Endothelial cell of umbilical vein (primary cell): ENCODE results near the gene HDAC4. TPM values are rescaled to one million over a fixed set of nuclear protein-coding genes. Genes with fewer than 3 reads are reported as not detected.

Experiments used
- BruUV-seq: library from RNA; stranded (reverse); fragments of 400-500 nt; replicated peaks from 2 replicates; lab custom pipeline; 2021; lab: Mats Ljungman, UMichigan
- CTCF ChIA-PET: fragments of 300-600, 350-600 bp; sonication (Branson Sonifier 250); formaldehyde crosslinking; loops from one replicate; lab custom pipeline; 2021; ENCODE audit warnings: antibody characterized with exemption, inconsistent platforms; lab: Charles Lee
- POLR2A ChIA-PET: fragments of 300-600, 350-600 bp; sonication (Branson Sonifier 250); formaldehyde crosslinking; loops from one replicate; lab custom pipeline; 2021; ENCODE audit warnings: antibody characterized with exemption, inconsistent platforms; lab: Charles Lee
- DNase-seq: peaks from one replicate; pipeline ENCODE4 v3.0.0-alpha.2; 2011; ENCODE audit warnings: low read depth, low spot score
- FAIRE-seq: peaks from 2 replicates; lab custom pipeline; 2011; peaks lifted over from hg19 to GRCh38; lab: Jason Lieb, UNC
- H2AFZ ChIP-seq: 2 replicates; pipeline ENCODE4 v1.6.0; 2012; ENCODE audit warnings: low read depth, low read length, control low read depth, inconsistent platforms
- H3K27ac ChIP-seq: 2 replicates; pipeline ENCODE4 v1.5.1; 2011; ENCODE audit warnings: low read depth, mild to moderate bottlenecking, control low read depth, low read length, moderate library complexity; ENCODE audit not compliant: insufficient read depth
- H3K27me3 ChIP-seq, 2 experiments: 2 replicates each; pipeline versions ENCODE4 v1.6.0 to v1.6.1; 2011; ENCODE audit warnings: low read length in 2 of 2, mixed read lengths in 1 of 2; ENCODE audit not compliant: control insufficient read depth in 2 of 2, insufficient read depth in 2 of 2
- H3K36me3 ChIP-seq, 2 experiments: 2 replicates in 1 of 2; 3 replicates in 1 of 2; pipeline ENCODE4 v1.5.1; 2011; ENCODE audit warnings: low read length in 2 of 2, mild to moderate bottlenecking in 1 of 2, moderate library complexity in 1 of 2; ENCODE audit not compliant: control insufficient read depth in 2 of 2, insufficient read depth in 2 of 2; ENCODE audit errors: extremely low read depth in 1 of 2
- H3K4me1 ChIP-seq: 3 replicates; pipeline ENCODE4 v1.5.1; 2011; ENCODE audit warnings: mild to moderate bottlenecking, low read length; ENCODE audit not compliant: control insufficient read depth, insufficient read depth; ENCODE audit errors: extremely low read depth
- H3K4me2 ChIP-seq: 2 replicates; pipeline ENCODE4 v1.6.1; 2011; ENCODE audit warnings: low read length, control low read depth, mixed read lengths; ENCODE audit not compliant: insufficient read depth
- H3K4me3 ChIP-seq, 3 experiments: fragments of 200-600 bp in 1 of 3; sonication (generic), shearing (Covaris generic) in 1 of 3; replicated peaks in 1 of 3; 2 replicates each; pipeline ENCODE4 v1.5.1; 2011 to 2016; ENCODE audit warnings: control low read depth in 3 of 3, low read length in 3 of 3, mild to moderate bottlenecking in 2 of 3, inconsistent platforms in 1 of 3, low read depth in 1 of 3, moderate library complexity in 1 of 3; ENCODE audit not compliant: insufficient read depth in 1 of 3
- H3K79me2 ChIP-seq: 2 replicates; pipeline ENCODE4 v1.6.0; 2012; ENCODE audit warnings: low read length, inconsistent platforms; ENCODE audit not compliant: control insufficient read depth, insufficient read depth
- H3K9ac ChIP-seq: replicated peaks from 2 replicates; pipeline ENCODE3; 2011; ENCODE audit warnings: low read length, control low read depth; ENCODE audit not compliant: insufficient read depth; ENCODE audit errors: extremely low read depth
- H3K9me1 ChIP-seq: replicated peaks from 3 replicates; pipeline ENCODE4 v1.6.0; 2011; ENCODE audit warnings: mild to moderate bottlenecking, low read length; ENCODE audit not compliant: control insufficient read depth, insufficient read depth; ENCODE audit errors: extremely low read depth
- H3K9me3 ChIP-seq: replicated peaks from 2 replicates; pipeline ENCODE4 v1.5.1; 2012; ENCODE audit warnings: low read length, inconsistent platforms; ENCODE audit not compliant: control insufficient read depth, insufficient read depth
- H4K20me1 ChIP-seq: replicated peaks from 2 replicates; pipeline ENCODE3; 2011; ENCODE audit warnings: mild to moderate bottlenecking, low read length; ENCODE audit not compliant: control insufficient read depth, insufficient read depth; ENCODE audit errors: extremely low read depth
- EZH2 ChIP-seq: IDR thresholded peaks from 2 replicates; pipeline ENCODE4 v1.6.1; 2012; ENCODE audit warnings: borderline replicate concordance, low read depth, mild to moderate bottlenecking, moderate library complexity, low read length, inconsistent platforms; ENCODE audit not compliant: severe bottlenecking
- FOS ChIP-seq: IDR thresholded peaks from 2 replicates; pipeline ENCODE4 v1.6.1; 2011; ENCODE audit warnings: mild to moderate bottlenecking, low read length, moderate library complexity, borderline replicate concordance; ENCODE audit not compliant: insufficient read depth
- GATA2 ChIP-seq: IDR thresholded peaks from 2 replicates; pipeline ENCODE4 v1.7.0; 2011; ENCODE audit warnings: low read depth, mild to moderate bottlenecking, moderate library complexity, mixed read lengths, low read length; ENCODE audit not compliant: insufficient read length, insufficient read depth
- JUN ChIP-seq: IDR thresholded peaks from 2 replicates; pipeline ENCODE4 v1.6.1; 2011; ENCODE audit warnings: borderline replicate concordance, low read depth; ENCODE audit not compliant: insufficient read length, insufficient read depth
- MAX ChIP-seq: IDR thresholded peaks from 2 replicates; pipeline ENCODE4 v1.6.1; 2011; ENCODE audit not compliant: insufficient read depth, insufficient read length
- MYC ChIP-seq: IDR thresholded peaks from one replicate; pipeline ENCODE4 v1.6.1; 2011; ENCODE audit warnings: mild to moderate bottlenecking, low read depth, low read length
- POLR2A ChIP-seq: IDR thresholded peaks from 2 replicates; pipeline ENCODE4 v1.6.1; 2012; ENCODE audit warnings: low read depth, mild to moderate bottlenecking, control low read depth, low read length
- POLR2AphosphoS5 ChIP-seq: IDR thresholded peaks from 2 replicates; pipeline ENCODE4 v1.6.1; 2012; ENCODE audit warnings: low read depth, mild to moderate bottlenecking, control low read depth, low read length, moderate library complexity; ENCODE audit not compliant: insufficient read depth
- dilution Hi-C: fragments of 300-500 bp; cut with MboI; formaldehyde crosslinking; loops from one replicate; pipeline ENCODE4 v1.15.0; 2019; ENCODE audit warnings: low sequenced_read_pairs; ENCODE audit not compliant: extremely low pct_ligation_motif_present
- intact Hi-C: fragments of 100-400 bp; cut with micrococcal nuclease; formaldehyde crosslinking; loops from one replicate; pipeline ENCODE4 v1.10.0; 2022
- polyA plus RNA-seq, 4 experiments: library from polyadenylated mRNA; depleted of rRNA in 3 of 4; stranded (reverse) in 3 of 4; unstranded in 1 of 4; fragments of >200 nt; gene quantifications; 2 replicates each; pipeline versions ENCODE4 v1.2.1 to v1.2.3, GENCODE V29; 2011 to 2012; ENCODE audit warnings: missing spikeins in 1 of 4
- total RNA-seq: library from RNA; stranded (reverse); gene quantifications from 2 replicates; pipeline ENCODE4 v1.2.3, GENCODE V29; 2021
- TF ChIP-seq, protein P1 (sequence below), 2 donors: IDR thresholded peaks; 1 replicate in 1 of 2; 2 replicates in 1 of 2; pipeline ENCODE4 v1.5.1; 2011; ENCODE audit warnings: low read length in 2 of 2, mild to moderate bottlenecking in 2 of 2, moderate library complexity in 2 of 2, control low read depth in 1 of 2, inconsistent platforms in 1 of 2, low read depth in 1 of 2; ENCODE audit not compliant: insufficient read depth in 1 of 2; ENCODE audit errors: extremely low read depth in 1 of 2

HDAC4 gene
- total and polyA plus RNA-seq, 2 donors (not counting 3 experiments of a cell fraction or from before 2014, with no cell fraction given) = 13.4 to 33.0 TPM

DNA sequence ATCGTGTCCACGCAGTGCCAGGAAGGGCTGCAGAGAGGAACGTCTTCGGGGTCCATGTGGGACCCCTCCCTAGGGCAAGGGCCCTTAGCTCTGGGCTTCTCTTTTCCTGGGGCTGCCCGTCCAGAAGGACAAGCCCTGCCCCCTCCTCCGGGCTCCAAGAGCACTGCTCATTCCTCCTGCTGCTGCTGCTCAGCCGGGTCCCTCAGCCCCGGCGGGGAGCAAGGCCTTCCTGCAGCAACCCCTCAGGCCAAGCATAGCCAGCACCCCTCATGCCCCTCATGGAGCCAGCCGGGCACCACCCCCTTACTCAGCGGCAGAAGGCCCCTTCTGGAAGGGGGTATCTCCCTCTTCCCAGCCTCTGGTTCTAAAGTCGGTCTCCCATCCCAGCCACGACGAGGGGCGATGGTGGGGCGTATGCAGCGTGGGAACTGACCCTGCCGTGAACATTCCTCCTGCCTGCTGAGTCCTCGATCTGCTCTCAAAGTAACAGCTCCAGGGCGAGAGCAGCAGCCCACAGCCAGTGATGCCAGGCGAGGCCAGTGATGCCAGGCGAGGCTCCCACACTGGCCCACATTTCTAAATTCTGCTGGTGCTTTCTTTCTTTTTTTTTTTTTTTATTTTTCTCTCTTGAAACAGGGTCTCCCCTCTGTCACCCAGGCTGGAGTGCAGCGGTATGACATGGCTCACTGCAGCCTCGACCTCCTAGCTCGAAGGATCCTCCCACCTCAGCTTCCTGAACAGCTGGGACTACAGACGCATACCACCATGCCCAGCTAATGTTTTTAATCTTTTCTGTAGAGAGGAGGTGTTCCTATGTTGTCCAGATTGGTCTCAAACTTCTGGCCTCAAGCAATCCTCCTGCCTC, 99.7 kb downstream of the HDAC4 start:
- ChIA-PET CTCF (interaction anchor here (1.1 kb wide), 1 partner anchor 10 kb away, joined by 3 read pairs; no protein-coding TSS in a partner anchor), POLR2A (interaction anchor here (0.8 kb wide), 1 partner anchor 32 kb away, joined by 6 read pairs; no protein-coding TSS in a partner anchor)
- DNase-seq = no peak
- Histone ChIP-seq H4K20me1 (no peaks in the 10 kb centered on the region), H3K4me3 (no peak overlapping the region), H3K9me1 (no peaks in the 10 kb centered on the region), H3K27me3 (no peaks in the 10 kb centered on the region), H3K4me1 (no peaks in the 10 kb centered on the region), H3K36me3 (no peaks in the 10 kb centered on the region), H3K4me2 (no peak overlapping the region), H3K79me2 (no peaks in the 10 kb centered on the region), H3K27ac (no peak overlapping the region), H3K9ac (no peak overlapping the region), H3K9me3 (no peaks in the 10 kb centered on the region), H2AFZ (no peak overlapping the region)
- no peak for TF ChIP-seq JUN
- no peak for TF ChIP-seq MYC
- no peak for TF ChIP-seq FOS
- no peak for TF ChIP-seq EZH2
- TF ChIP-seq, protein P1, sequence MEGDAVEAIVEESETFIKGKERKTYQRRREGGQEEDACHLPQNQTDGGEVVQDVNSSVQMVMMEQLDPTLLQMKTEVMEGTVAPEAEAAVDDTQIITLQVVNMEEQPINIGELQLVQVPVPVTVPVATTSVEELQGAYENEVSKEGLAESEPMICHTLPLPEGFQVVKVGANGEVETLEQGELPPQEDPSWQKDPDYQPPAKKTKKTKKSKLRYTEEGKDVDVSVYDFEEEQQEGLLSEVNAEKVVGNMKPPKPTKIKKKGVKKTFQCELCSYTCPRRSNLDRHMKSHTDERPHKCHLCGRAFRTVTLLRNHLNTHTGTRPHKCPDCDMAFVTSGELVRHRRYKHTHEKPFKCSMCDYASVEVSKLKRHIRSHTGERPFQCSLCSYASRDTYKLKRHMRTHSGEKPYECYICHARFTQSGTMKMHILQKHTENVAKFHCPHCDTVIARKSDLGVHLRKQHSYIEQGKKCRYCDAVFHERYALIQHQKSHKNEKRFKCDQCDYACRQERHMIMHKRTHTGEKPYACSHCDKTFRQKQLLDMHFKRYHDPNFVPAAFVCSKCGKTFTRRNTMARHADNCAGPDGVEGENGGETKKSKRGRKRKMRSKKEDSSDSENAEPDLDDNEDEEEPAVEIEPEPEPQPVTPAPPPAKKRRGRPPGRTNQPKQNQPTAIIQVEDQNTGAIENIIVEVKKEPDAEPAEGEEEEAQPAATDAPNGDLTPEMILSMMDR (IDR thresholded peaks at IDR 0.05; ENCODE audit: extremely low read depth in 1 of 2, insufficient read depth in 1 of 2, low read depth in 1 of 2, low read length in 2 of 2) = no peak
- no peak for TF ChIP-seq POLR2AphosphoS5
- no peak for TF ChIP-seq POLR2A
- TF ChIP-seq MAX = no peak
- TF ChIP-seq GATA2 = no peak
- dilution Hi-C loops = no loop called here
- no TSS peak for BruUV-seq
- no peak for FAIRE-seq
- intact Hi-C loops = no loop called here
